SH-SY5Y (cell line): ENCODE results near the gene SETBP1.

Experiments
- GATA2 ChIP-seq: IDR thresholded peaks from 2 replicates; pipeline ENCODE4 v1.6.1; 2011; ENCODE audit warnings: mild to moderate bottlenecking, low read depth, low read length
- GATA3 ChIP-seq: IDR thresholded peaks from 2 replicates; pipeline ENCODE4 v1.6.1; 2011; ENCODE audit warnings: low read depth, mild to moderate bottlenecking, low read length, moderate library complexity

GRCh38 chr18:44758861-44759631 lies 78.4 kb downstream of the SETBP1 start:
- TF ChIP-seq GATA2 (no peak), GATA3 (no peak)
